ENCODE results near the gene DPT.

The DPT gene

DNA sequence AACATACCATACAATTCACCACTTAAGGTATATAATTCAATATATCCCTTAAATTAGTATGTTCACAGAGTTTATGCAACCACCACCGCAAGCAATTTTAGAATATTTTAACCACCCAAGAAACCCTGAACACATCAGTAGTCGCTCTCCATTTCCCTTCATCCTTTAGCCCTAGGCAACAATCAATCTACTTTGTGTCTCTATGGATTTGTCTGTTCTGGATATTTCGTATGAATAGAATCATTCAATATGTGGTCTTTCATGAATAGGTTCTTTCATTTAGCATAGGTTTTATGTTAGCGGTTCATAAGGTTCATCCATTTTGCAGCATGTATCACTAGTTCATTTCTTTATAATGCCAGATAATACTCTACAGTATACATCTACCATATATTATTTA lies 4.2 kb upstream of the DPT start:
- Histone ChIP-seq H3K9ac (ENCODE audit: low read length) (no peak overlapping the region), H3K27me3 (ENCODE audit: control insufficient read depth in 1 of 2, insufficient read depth in 1 of 2, low read length in 2 of 2) (peaks cover 6 to 8% of the 10 kb centered on the region in 2 experiments), H3K4me3 (ENCODE audit: insufficient read depth in 1 of 2, low read depth in 1 of 2, low read length in 2 of 2) (no peak overlapping the region), H3K4me1 (ENCODE audit: control insufficient read depth, insufficient read depth, low read depth, low read length) (peaks cover 2% of the 10 kb centered on the region), H3K79me1 (replicated peaks; ENCODE audit: low read length, poor library complexity, severe bottlenecking) (no peaks in the 10 kb centered on the region), H3K14ac (ENCODE audit: low read length in 2 of 2) (no peak overlapping the region), H2BK5ac (ENCODE audit: low read depth, low read length, poor library complexity, severe bottlenecking) (no peak overlapping the region), H3K23ac (ENCODE audit: low read length in 2 of 2) (no peak overlapping the region), H4K91ac (ENCODE audit: low read length) (no peak overlapping the region), H2AFZ (ENCODE audit: low read depth, low read length) (no peak overlapping the region), H3K4me2 (ENCODE audit: low read length, poor library complexity, severe bottlenecking) (no peak overlapping the region), H3K36me3 (ENCODE audit: control insufficient read depth in 1 of 2, insufficient read depth in 2 of 2, low read depth in 1 of 2, low read length in 2 of 2) (no peaks in the 10 kb centered on the region), H2BK15ac (ENCODE audit: low read depth, poor library complexity, severe bottlenecking) (no peak overlapping the region), H2BK120ac (ENCODE audit: low read depth, low read length) (no peak overlapping the region), H2BK12ac (ENCODE audit: low read length in 2 of 2) (no peak overlapping the region), H3K9me3 (ENCODE audit: control insufficient read depth, low read length) (no peaks in the 10 kb centered on the region), H2AK5ac (ENCODE audit: low read length, severe bottlenecking) (no peak overlapping the region), H3K18ac (ENCODE audit: low read depth in 1 of 2, low read length in 2 of 2) (no peak overlapping the region), H3K4ac (ENCODE audit: low read depth in 1 of 2, low read length in 2 of 2) (no peak overlapping the region), H3K27ac (ENCODE audit: low read length, poor library complexity, severe bottlenecking) (no peak overlapping the region), H4K8ac (ENCODE audit: low read length) (no peak overlapping the region)
- DNase-seq = no peak
- WGBS = 93% methylated on average over 2 of the region's 4 CpGs

DNA sequence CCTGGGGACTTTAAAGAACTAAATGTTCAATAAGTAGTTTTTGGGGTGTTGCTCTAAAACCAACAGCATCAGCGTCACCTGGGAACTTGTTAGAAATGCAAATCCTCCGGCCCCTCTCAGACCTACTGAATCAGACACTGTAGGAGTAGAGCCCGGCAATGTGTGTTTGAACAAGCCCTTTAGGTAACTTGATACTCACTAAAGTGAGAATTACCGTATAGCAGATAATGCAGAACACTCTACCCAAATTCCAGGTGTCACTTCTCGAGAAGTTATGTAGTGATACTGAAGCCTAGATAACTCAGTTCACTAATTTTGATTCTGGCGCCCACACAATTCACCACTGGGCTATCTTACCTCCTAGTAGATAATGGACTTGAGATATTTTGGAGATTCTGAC lies 3.7 kb upstream of the DPT start:
- H3K4ac ChIP-seq (ENCODE audit: low read depth in 1 of 2, low read length in 2 of 2) = no peak overlapping the region
- no peak overlapping the region for H3K27ac ChIP-seq (ENCODE audit: low read length, poor library complexity, severe bottlenecking)
- H2BK5ac ChIP-seq (ENCODE audit: low read depth, low read length, poor library complexity, severe bottlenecking) = no peak overlapping the region
- DNase-seq = no peak
- H3K4me3 ChIP-seq (ENCODE audit: insufficient read depth in 1 of 2, low read depth in 1 of 2, low read length in 2 of 2) = no peak overlapping the region
- H3K9me3 ChIP-seq (ENCODE audit: control insufficient read depth, low read length) = no peaks in the 10 kb centered on the region
- H3K27me3 ChIP-seq (ENCODE audit: control insufficient read depth in 1 of 2, insufficient read depth in 1 of 2, low read length in 2 of 2) = peaks cover 6 to 8% of the 10 kb centered on the region in 2 experiments
- H3K18ac ChIP-seq (ENCODE audit: low read depth in 1 of 2, low read length in 2 of 2) = no peak overlapping the region
- no peaks in the 10 kb centered on the region for H3K36me3 ChIP-seq (ENCODE audit: control insufficient read depth in 1 of 2, insufficient read depth in 2 of 2, low read depth in 1 of 2, low read length in 2 of 2)
- H3K4me1 ChIP-seq (ENCODE audit: control insufficient read depth, insufficient read depth, low read depth, low read length) = peaks cover 2% of the 10 kb centered on the region
- no peak overlapping the region for H3K4me2 ChIP-seq (ENCODE audit: low read length, poor library complexity, severe bottlenecking)
- no peak overlapping the region for H2BK15ac ChIP-seq (ENCODE audit: low read depth, poor library complexity, severe bottlenecking)
- no peak overlapping the region for H2BK12ac ChIP-seq (ENCODE audit: low read length in 2 of 2)
- no peak overlapping the region for H3K14ac ChIP-seq (ENCODE audit: low read length in 2 of 2)
- H2BK120ac ChIP-seq (ENCODE audit: low read depth, low read length) = no peak overlapping the region
- H3K9ac ChIP-seq (ENCODE audit: low read length) = no peak overlapping the region
- H2AFZ ChIP-seq (ENCODE audit: low read depth, low read length) = no peak overlapping the region
- no peak overlapping the region for H2AK5ac ChIP-seq (ENCODE audit: low read length, severe bottlenecking)
- no peak overlapping the region for H4K8ac ChIP-seq (ENCODE audit: low read length)
- no peak overlapping the region for H3K23ac ChIP-seq (ENCODE audit: low read length in 2 of 2)
- WGBS = 100% methylated on average over 3 of the region's 6 CpGs
- H4K91ac ChIP-seq (ENCODE audit: low read length) = no peak overlapping the region
- no peaks in the 10 kb centered on the region for H3K79me1 ChIP-seq (replicated peaks; ENCODE audit: low read length, poor library complexity, severe bottlenecking)

DNA sequence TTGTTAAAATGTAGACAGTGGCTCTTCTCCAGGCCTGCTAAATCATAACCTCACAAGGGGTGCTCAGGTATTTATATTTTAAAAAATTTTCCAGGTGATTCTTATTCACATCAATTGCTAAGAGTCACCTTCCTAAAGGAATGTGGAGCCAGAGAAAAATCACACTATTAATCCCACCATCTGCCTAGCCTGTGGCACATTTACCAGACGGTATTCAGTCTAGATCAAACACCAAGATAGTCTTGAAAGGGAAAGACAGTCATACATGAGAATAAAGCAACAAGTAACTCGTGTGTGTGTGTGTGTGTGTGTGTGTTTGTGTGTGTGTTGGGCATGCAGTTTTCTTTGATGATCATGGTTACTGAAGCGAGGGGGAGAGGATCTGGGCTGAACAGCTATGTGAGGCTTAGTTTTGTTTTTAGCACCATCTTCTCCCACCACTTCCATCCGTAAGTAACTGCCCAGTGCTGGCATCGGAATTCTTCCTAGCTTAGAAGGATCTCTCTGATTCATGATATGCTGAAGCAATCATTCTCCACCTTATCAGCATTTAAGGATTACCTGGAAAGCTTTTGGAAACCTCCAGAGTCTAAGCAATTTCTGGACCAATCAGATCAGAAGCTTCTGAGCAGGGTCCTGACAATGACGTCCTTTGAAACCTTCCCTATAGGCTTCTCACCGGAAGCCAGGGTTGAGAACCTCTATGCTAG lies 2.4 kb upstream of the DPT start:
- 80% methylated on average over 6 of the region's 7 CpGs for WGBS
- Histone ChIP-seq H2BK5ac (ENCODE audit: low read depth, low read length, poor library complexity, severe bottlenecking) (no peak overlapping the region), H3K4me1 (ENCODE audit: control insufficient read depth, insufficient read depth, low read depth, low read length) (peaks cover 2% of the 10 kb centered on the region), H2AFZ (ENCODE audit: low read depth, low read length) (no peak overlapping the region), H3K9me3 (ENCODE audit: control insufficient read depth, low read length) (no peaks in the 10 kb centered on the region), H4K8ac (ENCODE audit: low read length) (no peak overlapping the region), H3K27me3 (ENCODE audit: control insufficient read depth in 1 of 2, insufficient read depth in 1 of 2, low read length in 2 of 2) (peaks cover 4 to 6% of the 10 kb centered on the region in 2 experiments), H2BK12ac (ENCODE audit: low read length in 2 of 2) (no peak overlapping the region), H3K9ac (ENCODE audit: low read length) (no peak overlapping the region), H3K4ac (ENCODE audit: low read depth in 1 of 2, low read length in 2 of 2) (no peak overlapping the region), H3K23ac (ENCODE audit: low read length in 2 of 2) (no peak overlapping the region), H3K4me3 (ENCODE audit: insufficient read depth in 1 of 2, low read depth in 1 of 2, low read length in 2 of 2) (no peak overlapping the region), H3K18ac (ENCODE audit: low read depth in 1 of 2, low read length in 2 of 2) (no peak overlapping the region), H3K79me1 (replicated peaks; ENCODE audit: low read length, poor library complexity, severe bottlenecking) (no peaks in the 10 kb centered on the region), H2BK120ac (ENCODE audit: low read depth, low read length) (no peak overlapping the region), H2BK15ac (ENCODE audit: low read depth, poor library complexity, severe bottlenecking) (no peak overlapping the region), H3K4me2 (ENCODE audit: low read length, poor library complexity, severe bottlenecking) (no peak overlapping the region), H2AK5ac (ENCODE audit: low read length, severe bottlenecking) (no peak overlapping the region), H3K14ac (ENCODE audit: low read length in 2 of 2) (no peak overlapping the region), H3K27ac (ENCODE audit: low read length, poor library complexity, severe bottlenecking) (no peak overlapping the region), H3K36me3 (ENCODE audit: control insufficient read depth in 1 of 2, insufficient read depth in 2 of 2, low read depth in 1 of 2, low read length in 2 of 2) (no peaks in the 10 kb centered on the region), H4K91ac (ENCODE audit: low read length) (no peak overlapping the region)
- no peak for DNase-seq

DNA sequence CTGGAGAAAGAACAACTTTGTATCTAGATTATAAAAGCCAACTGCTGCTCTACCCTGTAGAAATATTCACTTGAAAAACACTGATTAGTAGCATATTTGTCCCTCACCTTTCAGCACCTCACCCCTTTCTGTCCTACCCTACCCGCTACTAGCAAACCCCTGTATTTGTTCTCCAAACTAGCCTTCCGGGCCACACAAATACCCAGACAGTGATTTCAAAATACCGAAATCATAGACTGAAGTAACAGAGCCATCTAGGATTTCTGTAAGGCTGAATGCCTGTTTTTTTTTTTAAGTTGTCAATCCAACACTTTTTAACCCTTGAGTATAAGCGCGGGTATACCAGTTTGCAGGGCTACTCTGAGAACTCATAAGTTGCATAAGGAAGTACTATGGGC lies 398 bp upstream of the DPT start:
- no peak overlapping the region for H3K18ac ChIP-seq (ENCODE audit: low read depth in 1 of 2, low read length in 2 of 2)
- whole genome bisulfite sequencing = 97% methylated on average over 5 of the region's 5 CpGs
- H3K14ac ChIP-seq (ENCODE audit: low read length in 2 of 2) = no peak overlapping the region
- H3K4me3 ChIP-seq (ENCODE audit: insufficient read depth in 1 of 2, low read depth in 1 of 2, low read length in 2 of 2) = peak overlapping the region in 1 of 2 experiments; percentile 10
- no peak overlapping the region for H3K23ac ChIP-seq (ENCODE audit: low read length in 2 of 2)
- peaks cover 0 to 4% of the 10 kb centered on the region in 2 experiments for H3K27me3 ChIP-seq (ENCODE audit: control insufficient read depth in 1 of 2, insufficient read depth in 1 of 2, low read length in 2 of 2)
- H2BK15ac ChIP-seq (ENCODE audit: low read depth, poor library complexity, severe bottlenecking) = no peak overlapping the region
- no peaks in the 10 kb centered on the region for H3K9me3 ChIP-seq (ENCODE audit: control insufficient read depth, low read length)
- H3K9ac ChIP-seq (ENCODE audit: low read length) = peak overlapping the region; percentile 3
- no peaks in the 10 kb centered on the region for H3K36me3 ChIP-seq (ENCODE audit: control insufficient read depth in 1 of 2, insufficient read depth in 2 of 2, low read depth in 1 of 2, low read length in 2 of 2)
- no peak overlapping the region for H4K91ac ChIP-seq (ENCODE audit: low read length)
- no peak for DNase-seq
- H2BK5ac ChIP-seq (ENCODE audit: low read depth, low read length, poor library complexity, severe bottlenecking) = no peak overlapping the region
- H2BK12ac ChIP-seq (ENCODE audit: low read length in 2 of 2) = no peak overlapping the region
- H2AFZ ChIP-seq (ENCODE audit: low read depth, low read length) = no peak overlapping the region
- H4K8ac ChIP-seq (ENCODE audit: low read length) = no peak overlapping the region
- peaks cover 2% of the 10 kb centered on the region for H3K4me1 ChIP-seq (ENCODE audit: control insufficient read depth, insufficient read depth, low read depth, low read length)
- H3K4ac ChIP-seq (ENCODE audit: low read depth in 1 of 2, low read length in 2 of 2) = no peak overlapping the region
- no peak overlapping the region for H3K4me2 ChIP-seq (ENCODE audit: low read length, poor library complexity, severe bottlenecking)
- H3K79me1 ChIP-seq (replicated peaks; ENCODE audit: low read length, poor library complexity, severe bottlenecking) = no peaks in the 10 kb centered on the region
- H2BK120ac ChIP-seq (ENCODE audit: low read depth, low read length) = no peak overlapping the region
- H3K27ac ChIP-seq (ENCODE audit: low read length, poor library complexity, severe bottlenecking) = no peak overlapping the region
- H2AK5ac ChIP-seq (ENCODE audit: low read length, severe bottlenecking) = no peak overlapping the region
